Activated naive CD4-positive, alpha-beta T cell treated with anti-CD3 and anti-CD28 coated beads for 36 hours (primary cell): Measurements from ENCODE around the gene TMCO4. TPM values are rescaled to one million over a fixed set of nuclear protein-coding genes. Genes with fewer than 3 reads are reported as not detected.

Source experiments
- CTCF ChIA-PET: fragments of 350-600 bp; sonication (Branson Sonifier 250); formaldehyde crosslinking; loops from one replicate; lab custom pipeline; 2021; ENCODE audit warnings: antibody characterized with exemption; lab: Charles Lee
- DNase-seq: peaks from one replicate; pipeline ENCODE4 v3.0.0-alpha.2; 2020
- H3K27ac Mint-ChIP-seq: one replicate; pipeline ENCODE4 v1.8.0; 2021; ENCODE audit warnings: mild to moderate bottlenecking, mixed read lengths
- H3K27me3 Mint-ChIP-seq: one replicate; pipeline ENCODE4 v1.8.0; 2021; ENCODE audit warnings: low read depth, mixed read lengths
- H3K36me3 Mint-ChIP-seq: one replicate; pipeline ENCODE4 v1.8.0; 2021; ENCODE audit warnings: low read depth, mixed read lengths
- H3K4me1 Mint-ChIP-seq: one replicate; pipeline ENCODE4 v1.8.0; 2021; ENCODE audit warnings: low read depth, mixed read lengths
- H3K4me3 Mint-ChIP-seq: one replicate; pipeline ENCODE4 v1.8.0; 2021; ENCODE audit warnings: mild to moderate bottlenecking, moderate library complexity, mixed read lengths
- H3K9me3 Mint-ChIP-seq: one replicate; pipeline ENCODE4 v1.8.0; 2021; ENCODE audit warnings: mixed read lengths
- intact Hi-C: fragments of 100-400 bp; cut with micrococcal nuclease; formaldehyde crosslinking; loops from one replicate; pipeline ENCODE4 v1.15.1; 2023
- total RNA-seq, 2 experiments: library from RNA; stranded (reverse); gene quantifications; one replicate each; pipeline ENCODE4 v1.2.3, GENCODE V29; 2021

Gene TMCO4
- total RNA-seq, 2 experiments from 2014 or later = 11.9 to 15.4 TPM

GRCh38 chr1:19811206-19811851 lies 11.6 kb upstream of the TMCO4 start:
- H3K9me3 Mint-ChIP-seq = no peaks in the 10 kb centered on the region
- intact Hi-C loops = loop anchor here (1.0 kb wide), 3 partner anchors 47 to 150 kb away; no protein-coding TSS in a partner anchor
- CTCF ChIA-PET = interaction anchor here (0.6 to 2.2 kb wide), 6 partner anchors 10 to 154 kb away, joined by 3 to 13 read pairs (median 4); no protein-coding TSS in a partner anchor
- no peaks in the 10 kb centered on the region for H3K4me1 Mint-ChIP-seq
- peak; percentile 74 for DNase-seq
- no peaks in the 10 kb centered on the region for H3K27me3 Mint-ChIP-seq
- H3K27ac Mint-ChIP-seq = no peak overlapping the region
- no peaks in the 10 kb centered on the region for H3K36me3 Mint-ChIP-seq
- H3K4me3 Mint-ChIP-seq = no peak overlapping the region

- no peak overlapping the region for H3K27ac Mint-ChIP-seq
- H3K36me3 Mint-ChIP-seq = no peaks in the 10 kb centered on the region
- no peak for DNase-seq
- H3K4me1 Mint-ChIP-seq = no peaks in the 10 kb centered on the region
- H3K9me3 Mint-ChIP-seq = no peaks in the 10 kb centered on the region
- no peak overlapping the region for H3K4me3 Mint-ChIP-seq
- intact Hi-C loops = no loop called here
- CTCF ChIA-PET = interaction anchor here (0.7 to 1.8 kb wide), 4 partner anchors 8 to 47 kb away, joined by 3 to 5 read pairs (median 4); no protein-coding TSS in a partner anchor
- H3K27me3 Mint-ChIP-seq = no peaks in the 10 kb centered on the region
Measured at GRCh38 chr1:19809044-19809750, 9.5 kb upstream of the TMCO4 start.

GRCh38 chr1:19808351-19808750 lies 8.6 kb upstream of the TMCO4 start:
- intact Hi-C loops = no loop called here
- no peak for DNase-seq
- CTCF ChIA-PET = interaction anchor here (1.5 to 1.8 kb wide), 2 partner anchors 44 to 46 kb away, joined by 4 to 5 read pairs; no protein-coding TSS in a partner anchor
- H3K4me3 Mint-ChIP-seq = no peak overlapping the region
- no peaks in the 10 kb centered on the region for H3K4me1 Mint-ChIP-seq
- H3K9me3 Mint-ChIP-seq = no peaks in the 10 kb centered on the region
- no peaks in the 10 kb centered on the region for H3K27me3 Mint-ChIP-seq
- no peaks in the 10 kb centered on the region for H3K36me3 Mint-ChIP-seq
- no peak overlapping the region for H3K27ac Mint-ChIP-seq

GRCh38 chr1:19804831-19805251 lies 5.1 kb upstream of the TMCO4 start:
- peaks cover 9% of the 10 kb centered on the region for H3K4me1 Mint-ChIP-seq
- no peaks in the 10 kb centered on the region for H3K9me3 Mint-ChIP-seq
- intact Hi-C loops = no loop called here
- H3K27me3 Mint-ChIP-seq = no peaks in the 10 kb centered on the region
- no peak overlapping the region for H3K4me3 Mint-ChIP-seq
- H3K27ac Mint-ChIP-seq = no peak overlapping the region
- DNase-seq = no peak
- CTCF ChIA-PET = interaction anchor here (1.4 kb wide), 1 partner anchor 44 kb away, joined by 3 read pairs; no protein-coding TSS in a partner anchor
- no peaks in the 10 kb centered on the region for H3K36me3 Mint-ChIP-seq

- no peak for DNase-seq
- Mint-ChIP-seq H3K4me3 (no peak overlapping the region), H3K36me3 (no peaks in the 10 kb centered on the region), H3K4me1 (peaks cover 16% of the 10 kb centered on the region), H3K27me3 (no peaks in the 10 kb centered on the region), H3K27ac (no peak overlapping the region), H3K9me3 (no peaks in the 10 kb centered on the region)
- intact Hi-C loops = no loop called here
- CTCF ChIA-PET = interaction anchor here (1.8 kb wide), 1 partner anchor 10 kb away, joined by 8 read pairs; no protein-coding TSS in a partner anchor
Measured at GRCh38 chr1:19802269-19802668, 2.6 kb upstream of the TMCO4 start.

- Mint-ChIP-seq H3K9me3 (no peaks in the 10 kb centered on the region), H3K4me1 (peaks cover 16% of the 10 kb centered on the region), H3K27ac (peak overlapping the region; percentile 90), H3K36me3 (peaks cover 3% of the 10 kb centered on the region), H3K4me3 (peak overlapping the region; percentile 78), H3K27me3 (no peaks in the 10 kb centered on the region)
- CTCF ChIA-PET = interaction anchor here (1.8 kb wide), 1 partner anchor 12 kb away, joined by 8 read pairs; no protein-coding TSS in a partner anchor
- intact Hi-C loops = loop anchor here (2.0 kb wide), 2 partner anchors 83 to 89 kb away; partner anchors contain the start of gene OTUD3
- peak; percentile 67 for DNase-seq
Measured at GRCh38 chr1:19800076-19800804, 524 bp upstream of the TMCO4 start.

GRCh38 chr1:19798486-19799229 lies 1.1 kb downstream of the TMCO4 start:
- Mint-ChIP-seq H3K27me3 (no peaks in the 10 kb centered on the region), H3K4me1 (peaks cover 16% of the 10 kb centered on the region), H3K4me3 (peak overlapping the region; percentile 75), H3K27ac (peak overlapping the region; percentile 87), H3K36me3 (peaks cover 7% of the 10 kb centered on the region), H3K9me3 (no peaks in the 10 kb centered on the region)
- DNase-seq = no peak
- CTCF ChIA-PET = interaction anchor here (0.6 to 1.3 kb wide), 4 partner anchors 84 to 1200 kb away, joined by 3 read pairs; partner anchors contain the start of gene OTUD3
- intact Hi-C loops = loop anchor here (5.0 kb wide), 1 partner anchor 389 kb away; the partner anchor contains the start of genes PLA2G2C and UBXN10

- Mint-ChIP-seq H3K4me1 (peaks cover 16% of the 10 kb centered on the region), H3K4me3 (no peak overlapping the region)
Measured at GRCh38 chr1:19797827-19798226, 1.9 kb downstream of the TMCO4 start.

GRCh38 chr1:19794583-19794982 lies 5.1 kb downstream of the TMCO4 start:
- Mint-ChIP-seq H3K27ac (no peak overlapping the region), H3K4me1 (peaks cover 17% of the 10 kb centered on the region), H3K27me3 (no peaks in the 10 kb centered on the region), H3K9me3 (no peaks in the 10 kb centered on the region), H3K36me3 (peaks cover 26% of the 10 kb centered on the region), H3K4me3 (no peak overlapping the region)
- intact Hi-C loops = no loop called here
- DNase-seq = no peak
- CTCF ChIA-PET = no interaction called here

More at GRCh38 chr1:19797827-19798226, 1.9 kb downstream of the TMCO4 start:
- intact Hi-C loops = loop anchor here (5.0 kb wide), 1 partner anchor 389 kb away; the partner anchor contains the start of genes PLA2G2C and UBXN10
- peak overlapping the region; percentile 22 for H3K27ac Mint-ChIP-seq
- no peaks in the 10 kb centered on the region for H3K9me3 Mint-ChIP-seq
- no peaks in the 10 kb centered on the region for H3K27me3 Mint-ChIP-seq
- CTCF ChIA-PET = interaction anchor here (0.5 to 1.0 kb wide), 2 partner anchors 55 to 143 kb away, joined by 3 to 4 read pairs; no protein-coding TSS in a partner anchor
- no peak for DNase-seq
- H3K36me3 Mint-ChIP-seq = peaks cover 12% of the 10 kb centered on the region

- intact Hi-C loops = no loop called here
- DNase-seq = no peak
- no peak overlapping the region for H3K4me3 Mint-ChIP-seq
- H3K27me3 Mint-ChIP-seq = no peaks in the 10 kb centered on the region
- no peaks in the 10 kb centered on the region for H3K9me3 Mint-ChIP-seq
- peaks cover 10% of the 10 kb centered on the region for H3K4me1 Mint-ChIP-seq
- H3K27ac Mint-ChIP-seq = no peak overlapping the region
- H3K36me3 Mint-ChIP-seq = peaks cover 26% of the 10 kb centered on the region
- CTCF ChIA-PET = no interaction called here
Measured at GRCh38 chr1:19793360-19794046, 6.2 kb downstream of the TMCO4 start.
